ENCODE results near the gene TBCD.

The TBCD gene

DNA sequence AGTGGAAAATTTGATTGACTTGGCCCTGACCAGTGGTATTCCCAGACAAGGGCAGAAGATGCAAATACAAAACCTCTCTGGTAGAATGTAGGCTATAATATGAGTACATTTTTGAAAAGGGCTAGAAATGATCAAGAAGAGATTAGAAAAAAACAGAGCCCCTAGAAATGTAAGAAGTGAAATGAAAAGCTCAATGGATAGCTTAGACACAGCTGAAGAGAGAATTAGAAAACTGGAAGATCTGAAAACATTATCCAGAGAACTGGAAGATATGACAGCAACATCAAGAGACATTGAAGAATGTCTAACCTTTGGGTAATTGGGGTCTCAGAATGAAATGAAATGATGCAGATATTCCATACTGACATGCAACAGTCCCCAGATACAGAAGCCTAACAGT, 193.1 kb downstream of the TBCD start:
- TF ChIP-seq, protein P1, sequence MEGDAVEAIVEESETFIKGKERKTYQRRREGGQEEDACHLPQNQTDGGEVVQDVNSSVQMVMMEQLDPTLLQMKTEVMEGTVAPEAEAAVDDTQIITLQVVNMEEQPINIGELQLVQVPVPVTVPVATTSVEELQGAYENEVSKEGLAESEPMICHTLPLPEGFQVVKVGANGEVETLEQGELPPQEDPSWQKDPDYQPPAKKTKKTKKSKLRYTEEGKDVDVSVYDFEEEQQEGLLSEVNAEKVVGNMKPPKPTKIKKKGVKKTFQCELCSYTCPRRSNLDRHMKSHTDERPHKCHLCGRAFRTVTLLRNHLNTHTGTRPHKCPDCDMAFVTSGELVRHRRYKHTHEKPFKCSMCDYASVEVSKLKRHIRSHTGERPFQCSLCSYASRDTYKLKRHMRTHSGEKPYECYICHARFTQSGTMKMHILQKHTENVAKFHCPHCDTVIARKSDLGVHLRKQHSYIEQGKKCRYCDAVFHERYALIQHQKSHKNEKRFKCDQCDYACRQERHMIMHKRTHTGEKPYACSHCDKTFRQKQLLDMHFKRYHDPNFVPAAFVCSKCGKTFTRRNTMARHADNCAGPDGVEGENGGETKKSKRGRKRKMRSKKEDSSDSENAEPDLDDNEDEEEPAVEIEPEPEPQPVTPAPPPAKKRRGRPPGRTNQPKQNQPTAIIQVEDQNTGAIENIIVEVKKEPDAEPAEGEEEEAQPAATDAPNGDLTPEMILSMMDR (IDR thresholded peaks at IDR 0.05; ENCODE audit: low read depth, low read length, missing control alignments): no peak
- DNase-seq: no peak
- H3K36me3 ChIP-seq (replicated peaks): peaks cover 27% of the 10 kb centered on the region
- in situ Hi-C loops (cut with HindIII; ENCODE audit: low pct_ligation_motif_present, low sequenced_read_pairs): no loop called here
- no peak overlapping the region for H3K4me3 ChIP-seq (ENCODE audit: low read depth, low read length)
- no peaks in the 10 kb centered on the region for H3K27me3 ChIP-seq (replicated peaks)
- no peak overlapping the region for H3K27ac ChIP-seq

DNA sequence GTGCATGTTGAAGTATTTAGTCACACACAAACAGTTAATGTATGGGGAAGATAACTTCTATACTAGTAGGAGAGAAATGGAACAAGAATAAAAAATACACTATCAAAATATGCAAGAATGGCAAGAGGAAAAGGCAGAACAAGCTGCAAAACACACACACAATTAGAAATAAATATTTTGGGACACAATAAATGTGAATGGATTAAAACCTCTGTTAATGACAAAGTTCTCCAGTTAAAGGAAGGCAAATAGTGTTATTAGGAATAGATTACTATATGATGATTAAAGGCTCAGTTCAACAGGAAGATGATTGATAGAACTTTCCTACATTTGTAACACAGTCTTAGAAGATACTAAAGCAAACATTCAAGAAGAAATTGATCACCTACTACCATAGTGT, 194.2 kb downstream of the TBCD start:
- Histone ChIP-seq H3K36me3 (replicated peaks) (peaks cover 27% of the 10 kb centered on the region), H3K27me3 (replicated peaks) (no peaks in the 10 kb centered on the region), H3K27ac (no peak overlapping the region), H3K4me3 (ENCODE audit: low read depth, low read length) (no peak overlapping the region)
- no peak for DNase-seq
- TF ChIP-seq, protein P1 (IDR thresholded peaks at IDR 0.05; ENCODE audit: low read depth, low read length, missing control alignments): no peak
- in situ Hi-C loops (cut with HindIII; ENCODE audit: low pct_ligation_motif_present, low sequenced_read_pairs): no loop called here

DNA sequence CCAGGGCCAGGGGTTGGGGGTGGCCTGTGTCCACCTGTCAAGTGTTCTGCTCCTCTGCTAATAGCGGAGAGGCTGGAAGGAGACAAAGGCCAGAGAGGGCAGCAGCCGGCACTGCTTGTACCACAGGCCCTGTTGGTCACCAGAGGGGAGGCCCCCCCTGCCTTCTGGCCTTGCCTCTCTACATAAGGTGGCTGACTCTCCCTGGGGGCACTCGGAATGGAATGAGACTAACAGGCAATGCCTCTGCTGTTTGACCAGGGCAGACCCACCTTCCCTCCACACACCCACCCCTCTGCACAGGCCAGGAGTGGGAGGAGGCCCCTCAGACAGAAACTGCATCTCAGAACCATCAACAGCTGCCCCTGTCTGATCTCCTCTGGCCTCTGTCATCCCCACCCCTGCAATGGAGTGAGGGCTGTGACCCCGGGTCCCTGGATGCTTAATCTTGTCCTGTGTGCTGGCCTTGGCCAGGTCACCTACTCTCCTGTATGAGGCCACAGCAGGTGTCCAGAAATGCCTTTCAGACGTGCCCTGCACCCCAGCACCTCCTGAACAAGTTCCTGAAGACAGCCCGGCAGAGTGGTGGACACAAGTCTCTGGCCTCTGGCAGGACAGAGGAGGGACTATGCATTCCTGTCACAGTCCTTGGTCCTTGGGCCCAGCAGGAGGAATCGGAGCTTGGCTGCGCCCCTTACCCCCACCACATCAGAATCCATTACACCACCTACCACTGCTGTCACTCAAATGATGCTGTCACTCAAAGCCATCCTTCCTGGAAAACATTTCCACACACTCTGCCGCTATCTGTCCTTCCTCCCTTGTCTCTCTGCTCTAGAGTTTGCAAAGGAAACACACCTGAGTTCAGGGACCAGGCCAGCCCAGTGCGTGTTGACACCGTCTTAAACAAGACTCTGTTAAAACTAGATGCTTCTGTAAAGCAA, 195.5 kb downstream of the TBCD start:
- no peak for DNase-seq
- no peak overlapping the region for H3K4me3 ChIP-seq (ENCODE audit: low read depth, low read length)
- no peaks in the 10 kb centered on the region for H3K27me3 ChIP-seq (replicated peaks)
- H3K36me3 ChIP-seq (replicated peaks): peaks cover 19% of the 10 kb centered on the region
- TF ChIP-seq, protein P1 (IDR thresholded peaks at IDR 0.05; ENCODE audit: low read depth, low read length, missing control alignments): no peak
- no peak overlapping the region for H3K27ac ChIP-seq
- in situ Hi-C loops (cut with HindIII; ENCODE audit: low pct_ligation_motif_present, low sequenced_read_pairs): no loop called here

DNA sequence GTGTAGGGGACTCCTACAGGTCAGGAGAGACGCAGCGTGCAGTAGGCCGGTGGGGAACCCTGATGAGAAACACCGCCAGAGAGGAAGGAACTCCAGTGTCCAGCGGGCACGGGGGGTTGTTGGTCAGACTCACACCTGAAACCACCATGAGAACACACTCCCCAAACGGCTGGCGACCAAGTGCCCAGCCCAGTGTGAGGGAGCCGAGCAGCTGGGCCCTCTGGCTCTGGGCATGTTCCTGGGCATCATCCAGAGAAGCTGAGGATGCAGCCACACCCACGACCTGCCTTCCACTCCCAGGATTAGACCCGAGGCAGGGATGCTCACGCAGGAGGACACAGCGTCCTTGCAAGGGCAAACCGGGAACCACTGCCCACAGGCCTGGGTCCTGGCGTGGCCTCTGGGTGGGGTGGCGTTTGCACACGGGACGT, 196.2 kb downstream of the TBCD start:
- H3K27me3 ChIP-seq (replicated peaks): no peaks in the 10 kb centered on the region
- H3K27ac ChIP-seq: no peak overlapping the region
- in situ Hi-C loops (cut with HindIII; ENCODE audit: low pct_ligation_motif_present, low sequenced_read_pairs): no loop called here
- no peak overlapping the region for H3K4me3 ChIP-seq (ENCODE audit: low read depth, low read length)
- DNase-seq: no peak
- peaks cover 12% of the 10 kb centered on the region for H3K36me3 ChIP-seq (replicated peaks)
- TF ChIP-seq, protein P1 (IDR thresholded peaks at IDR 0.05; ENCODE audit: low read depth, low read length, missing control alignments): no peak

DNA sequence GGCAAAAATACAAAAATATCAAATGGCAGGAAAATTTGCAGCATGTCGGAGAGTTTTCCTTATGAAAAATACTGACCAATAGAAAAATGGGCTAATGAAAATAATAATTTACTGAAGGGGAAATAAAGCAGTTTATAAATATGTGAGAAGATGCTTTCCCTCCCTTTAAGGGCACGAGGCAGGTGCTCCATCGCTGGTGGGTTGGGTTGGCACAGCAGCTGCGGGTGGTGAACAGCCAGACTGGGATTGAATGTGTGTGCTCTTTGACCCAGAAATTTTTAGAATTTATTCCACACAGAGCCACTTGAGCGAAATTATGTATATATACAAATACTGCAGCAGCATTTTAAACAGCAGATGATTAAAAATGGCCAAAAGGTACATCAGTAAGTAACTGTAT, 197.1 kb downstream of the TBCD start:
- Histone ChIP-seq H3K4me3 (ENCODE audit: low read depth, low read length) (no peak overlapping the region), H3K27me3 (replicated peaks) (no peaks in the 10 kb centered on the region), H3K36me3 (replicated peaks) (peaks cover 6% of the 10 kb centered on the region), H3K27ac (no peak overlapping the region)
- in situ Hi-C loops (cut with HindIII; ENCODE audit: low pct_ligation_motif_present, low sequenced_read_pairs): no loop called here
- TF ChIP-seq, protein P1 (IDR thresholded peaks at IDR 0.05; ENCODE audit: low read depth, low read length, missing control alignments): no peak
- no peak for DNase-seq
